HEK293T (cell line): Measurements from ENCODE around the gene RCAN2.

ENCODE experiments used
- BHLHE40 ChIP-seq: fragments of 450-650 bp; IDR thresholded peaks from 2 replicates; pipeline ENCODE4 v1.6.1; 2016; ENCODE audit warnings: mild to moderate bottlenecking, moderate library complexity, borderline replicate concordance
- FOXK2 ChIP-seq: fragments of 450-650 bp; IDR thresholded peaks from 2 replicates; pipeline ENCODE4 v1.6.1; 2016; ENCODE audit warnings: mild to moderate bottlenecking

GRCh38 chr6:46486181-46486580, 5.1 kb downstream of the RCAN2 start:
- no peak for TF ChIP-seq BHLHE40
- no peak for TF ChIP-seq FOXK2
